OCI-M2 (cell line): ENCODE results near the gene SMAP1.

ENCODE experiments used
- DNase-seq: peaks from one replicate; lab custom pipeline; 2025; ENCODE audit not compliant: unreplicated experiment; lab: John Stamatoyannopoulos, UW

SMAP1 gene

GRCh38 chr6:70680396-70680795 is 12.7 kb downstream of the SMAP1 start:
- no peak for DNase-seq

- DNase-seq: no peak
Observed at GRCh38 chr6:70684794-70685493, 17.3 kb downstream of the SMAP1 start.

GRCh38 chr6:70685494-70686180 is 18.0 kb downstream of the SMAP1 start:
- DNase-seq: no peak

- no peak for DNase-seq
Observed at GRCh38 chr6:70686548-70687133, 19.0 kb downstream of the SMAP1 start.

GRCh38 chr6:70693887-70694286 is 26.2 kb downstream of the SMAP1 start:
- no peak for DNase-seq

GRCh38 chr6:70694371-70694770 is 26.7 kb downstream of the SMAP1 start:
- DNase-seq: no peak

- DNase-seq: no peak
Observed at GRCh38 chr6:70700922-70701876, 33.5 kb downstream of the SMAP1 start.

GRCh38 chr6:70705772-70706171 is 38.1 kb downstream of the SMAP1 start:
- DNase-seq: no peak

GRCh38 chr6:70706491-70707123 is 38.9 kb downstream of the SMAP1 start:
- DNase-seq: peak; percentile 8

- DNase-seq: no peak
Observed at GRCh38 chr6:70707893-70708292, 40.2 kb downstream of the SMAP1 start.

- DNase-seq: no peak
Observed at GRCh38 chr6:70708448-70708847, 40.8 kb downstream of the SMAP1 start.

- no peak for DNase-seq
Observed at GRCh38 chr6:70709826-70710225, 42.1 kb downstream of the SMAP1 start.

- DNase-seq: no peak
Observed at GRCh38 chr6:70714716-70715257, 47.1 kb downstream of the SMAP1 start.

- DNase-seq: no peak
Observed at GRCh38 chr6:70717038-70717801, 49.5 kb downstream of the SMAP1 start.

- no peak for DNase-seq
Observed at GRCh38 chr6:70724524-70724923, 56.8 kb downstream of the SMAP1 start.

GRCh38 chr6:70725817-70726415 is 58.2 kb downstream of the SMAP1 start:
- DNase-seq: no peak

- DNase-seq: no peak
Observed at GRCh38 chr6:70734381-70734780, 66.7 kb downstream of the SMAP1 start.

- DNase-seq: no peak
Observed at GRCh38 chr6:70734979-70735378, 67.3 kb downstream of the SMAP1 start.

GRCh38 chr6:70735513-70735912 is 67.8 kb downstream of the SMAP1 start:
- DNase-seq: no peak
